Osteoblast (primary cell): Measurements from ENCODE around the gene SCAMP1. TPM values are rescaled to one million over a fixed set of nuclear protein-coding genes. Genes with fewer than 3 reads are reported as not detected.

Experiments used
- DNase-seq: peaks from one replicate; pipeline ENCODE4 v3.0.0; 2011; ENCODE audit warnings: low spot score, mixed read lengths; ENCODE audit not compliant: insufficient read length; ENCODE audit errors: missing footprints
- H2AFZ ChIP-seq: 2 replicates; pipeline ENCODE4 v1.6.0; 2011; ENCODE audit warnings: mild to moderate bottlenecking, low read length
- H3K27ac ChIP-seq: 2 replicates; pipeline ENCODE4 v1.5.1; 2011; ENCODE audit warnings: mild to moderate bottlenecking, low read depth, low read length, moderate library complexity
- H3K27me3 ChIP-seq: 2 replicates; pipeline ENCODE4 v1.6.0; 2012; ENCODE audit warnings: mild to moderate bottlenecking, control low read depth, inconsistent platforms, low read length, moderate library complexity; ENCODE audit not compliant: insufficient read depth
- H3K36me3 ChIP-seq: 2 replicates; pipeline ENCODE4 v1.5.1; 2011; ENCODE audit warnings: mild to moderate bottlenecking, low read length, control low read depth, moderate library complexity; ENCODE audit not compliant: insufficient read depth
- H3K4me1 ChIP-seq: 2 replicates; pipeline ENCODE4 v1.5.1; 2011; ENCODE audit warnings: mild to moderate bottlenecking, low read length, control low read depth, moderate library complexity; ENCODE audit not compliant: insufficient read depth
- H3K4me2 ChIP-seq: 2 replicates; pipeline ENCODE4 v1.6.0; 2011; ENCODE audit warnings: mild to moderate bottlenecking, low read length; ENCODE audit not compliant: insufficient read depth
- H3K4me3 ChIP-seq: fragments of 200-600 bp; sonication (generic); 3 replicates; pipeline ENCODE4 v1.5.1; 2012; ENCODE audit warnings: mild to moderate bottlenecking, low read length, inconsistent platforms; ENCODE audit not compliant: insufficient read depth
- H3K79me2 ChIP-seq: 2 replicates; pipeline ENCODE4 v1.6.0; 2012; ENCODE audit warnings: mild to moderate bottlenecking, low read length, control low read depth, inconsistent platforms; ENCODE audit not compliant: insufficient read depth
- H3K9me3 ChIP-seq: 2 replicates; pipeline ENCODE4 v1.5.1; 2011; ENCODE audit warnings: low read depth, low read length, control low read depth
- H4K20me1 ChIP-seq: 2 replicates; pipeline ENCODE4 v1.6.0; 2012; ENCODE audit warnings: mild to moderate bottlenecking, low read length, control low read depth; ENCODE audit not compliant: insufficient read depth
- CTCF ChIP-seq: IDR thresholded peaks from 2 replicates; pipeline ENCODE4 v1.5.1; 2011; ENCODE audit warnings: mild to moderate bottlenecking, low read depth, low read length, moderate library complexity; ENCODE audit errors: extremely low read depth
- total RNA-seq: library from RNA; depleted of rRNA; stranded (reverse); fragments of >200 nt; gene quantifications from 2 replicates; pipeline ENCODE4 v1.2.3, GENCODE V29; 2012

Gene SCAMP1
- total RNA-seq, 1 donor: 70.2 TPM

GRCh38 chr5:78472469-78473106 is 112.2 kb downstream of the SCAMP1 start:
- Histone ChIP-seq H3K36me3 (no peaks in the 10 kb centered on the region), H4K20me1 (no peaks in the 10 kb centered on the region), H3K4me3 (no peak overlapping the region), H3K27me3 (no peaks in the 10 kb centered on the region), H3K9me3 (no peaks in the 10 kb centered on the region), H3K79me2 (no peaks in the 10 kb centered on the region), H3K4me2 (no peak overlapping the region), H2AFZ (no peak overlapping the region), H3K4me1 (no peaks in the 10 kb centered on the region), H3K27ac (no peak overlapping the region)
- no peak for DNase-seq
- peak; percentile 54 for TF ChIP-seq CTCF

GRCh38 chr5:78473751-78474150 is 113.3 kb downstream of the SCAMP1 start:
- H3K36me3 ChIP-seq: no peaks in the 10 kb centered on the region
- no peak overlapping the region for H3K4me3 ChIP-seq
- no peaks in the 10 kb centered on the region for H3K9me3 ChIP-seq
- no peak overlapping the region for H3K4me2 ChIP-seq
- no peak for DNase-seq
- H4K20me1 ChIP-seq: no peaks in the 10 kb centered on the region
- H3K27me3 ChIP-seq: no peaks in the 10 kb centered on the region
- H3K79me2 ChIP-seq: no peaks in the 10 kb centered on the region
- TF ChIP-seq CTCF: no peak
- H2AFZ ChIP-seq: no peak overlapping the region
- H3K27ac ChIP-seq: no peak overlapping the region
- no peaks in the 10 kb centered on the region for H3K4me1 ChIP-seq

GRCh38 chr5:78475370-78475769 is 115.0 kb downstream of the SCAMP1 start:
- no peak for DNase-seq
- no peaks in the 10 kb centered on the region for H3K9me3 ChIP-seq
- no peak for TF ChIP-seq CTCF
- no peak overlapping the region for H2AFZ ChIP-seq
- H4K20me1 ChIP-seq: no peaks in the 10 kb centered on the region
- H3K27ac ChIP-seq: no peak overlapping the region
- no peak overlapping the region for H3K4me3 ChIP-seq
- H3K27me3 ChIP-seq: no peaks in the 10 kb centered on the region
- no peaks in the 10 kb centered on the region for H3K36me3 ChIP-seq
- no peaks in the 10 kb centered on the region for H3K79me2 ChIP-seq
- H3K4me2 ChIP-seq: no peak overlapping the region
- H3K4me1 ChIP-seq: no peaks in the 10 kb centered on the region

- DNase-seq: no peak
- Histone ChIP-seq H3K9me3 (no peaks in the 10 kb centered on the region), H2AFZ (no peak overlapping the region), H3K4me2 (no peak overlapping the region), H4K20me1 (no peaks in the 10 kb centered on the region), H3K4me3 (no peak overlapping the region), H3K4me1 (no peaks in the 10 kb centered on the region), H3K79me2 (no peaks in the 10 kb centered on the region), H3K27ac (no peak overlapping the region), H3K36me3 (no peaks in the 10 kb centered on the region), H3K27me3 (no peaks in the 10 kb centered on the region)
- no peak for TF ChIP-seq CTCF
Measured at GRCh38 chr5:78476795-78477194, 116.4 kb downstream of the SCAMP1 start.
